ENCODE measurements around the gene IGFBP2.

- no peak for TF ChIP-seq POLR2A (IDR thresholded peaks at IDR 0.05)
- peak; percentile 25 to 62 (median 56) for TF ChIP-seq CTCF (IDR thresholded peaks at IDR 0.05)
Measured at GRCh38 chr2:216696751-216697560, 63.7 kb downstream of the IGFBP2 start.

All from esophagus squamous epithelium (tissue), 4 donors.